Glutamatergic neuron (in vitro differentiated cells): ENCODE results near the gene RHEX. TPM values are rescaled to one million over a fixed set of nuclear protein-coding genes. Genes with fewer than 3 reads are reported as not detected.

ENCODE experiments used
- DNase-seq: peaks from one replicate; pipeline ENCODE4 v3.0.0; 2022
- H3K27ac Mint-ChIP-seq: one replicate; pipeline ENCODE4 v1.8.0; 2020; ENCODE audit warnings: mild to moderate bottlenecking, mixed read lengths, inconsistent platforms; ENCODE audit not compliant: unreplicated experiment
- H3K27me3 Mint-ChIP-seq: one replicate; pipeline ENCODE4 v1.8.0; 2020; ENCODE audit warnings: mild to moderate bottlenecking, moderate library complexity, mixed read lengths, inconsistent platforms; ENCODE audit not compliant: unreplicated experiment
- H3K36me3 Mint-ChIP-seq: one replicate; pipeline ENCODE4 v1.8.0; 2020; ENCODE audit warnings: mild to moderate bottlenecking, mixed read lengths, inconsistent platforms; ENCODE audit not compliant: unreplicated experiment
- H3K4me1 Mint-ChIP-seq: one replicate; pipeline ENCODE4 v1.8.0; 2020; ENCODE audit warnings: mild to moderate bottlenecking, low read depth, mixed read lengths, inconsistent platforms; ENCODE audit not compliant: unreplicated experiment
- H3K4me3 Mint-ChIP-seq: one replicate; pipeline ENCODE4 v1.8.0; 2020; ENCODE audit warnings: mild to moderate bottlenecking, mixed read lengths, inconsistent platforms; ENCODE audit not compliant: unreplicated experiment
- H3K9me3 Mint-ChIP-seq: one replicate; pipeline ENCODE4 v1.8.0; 2020; ENCODE audit warnings: mild to moderate bottlenecking, moderate library complexity, mixed read lengths, inconsistent platforms; ENCODE audit not compliant: unreplicated experiment
- total RNA-seq: library from RNA; stranded (reverse); fragmentation: NEBNext Ultra II Directional; extraction: Animal tissue kit (Norgen Biotek cat#: 25700); gene quantifications from one replicate; pipeline ENCODE4 v1.2.1, GENCODE V29; 2021; ENCODE audit not compliant: unreplicated experiment
- TF ChIP-seq, protein P1 (sequence below): fragments of 200-600 bp; sonication (generic); IDR thresholded peaks from one replicate; pipeline ENCODE4 v1.5.0; 2021; ENCODE audit not compliant: partially characterized antibody, unreplicated experiment

The RHEX gene
- total RNA-seq, 1 donor from 2014 or later = not detected

- Mint-ChIP-seq H3K36me3 (no peaks in the 10 kb centered on the region), H3K9me3 (peaks cover 6% of the 10 kb centered on the region), H3K4me3 (no peak overlapping the region), H3K27me3 (peaks cover 3% of the 10 kb centered on the region), H3K4me1 (peaks cover 10% of the 10 kb centered on the region), H3K27ac (no peak overlapping the region)
- TF ChIP-seq, protein P1, sequence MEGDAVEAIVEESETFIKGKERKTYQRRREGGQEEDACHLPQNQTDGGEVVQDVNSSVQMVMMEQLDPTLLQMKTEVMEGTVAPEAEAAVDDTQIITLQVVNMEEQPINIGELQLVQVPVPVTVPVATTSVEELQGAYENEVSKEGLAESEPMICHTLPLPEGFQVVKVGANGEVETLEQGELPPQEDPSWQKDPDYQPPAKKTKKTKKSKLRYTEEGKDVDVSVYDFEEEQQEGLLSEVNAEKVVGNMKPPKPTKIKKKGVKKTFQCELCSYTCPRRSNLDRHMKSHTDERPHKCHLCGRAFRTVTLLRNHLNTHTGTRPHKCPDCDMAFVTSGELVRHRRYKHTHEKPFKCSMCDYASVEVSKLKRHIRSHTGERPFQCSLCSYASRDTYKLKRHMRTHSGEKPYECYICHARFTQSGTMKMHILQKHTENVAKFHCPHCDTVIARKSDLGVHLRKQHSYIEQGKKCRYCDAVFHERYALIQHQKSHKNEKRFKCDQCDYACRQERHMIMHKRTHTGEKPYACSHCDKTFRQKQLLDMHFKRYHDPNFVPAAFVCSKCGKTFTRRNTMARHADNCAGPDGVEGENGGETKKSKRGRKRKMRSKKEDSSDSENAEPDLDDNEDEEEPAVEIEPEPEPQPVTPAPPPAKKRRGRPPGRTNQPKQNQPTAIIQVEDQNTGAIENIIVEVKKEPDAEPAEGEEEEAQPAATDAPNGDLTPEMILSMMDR = no peak
- no peak for DNase-seq
These were observed 89.8 kb downstream of the RHEX start for GRCh38 chr1:206142770-206143169.

DNA sequence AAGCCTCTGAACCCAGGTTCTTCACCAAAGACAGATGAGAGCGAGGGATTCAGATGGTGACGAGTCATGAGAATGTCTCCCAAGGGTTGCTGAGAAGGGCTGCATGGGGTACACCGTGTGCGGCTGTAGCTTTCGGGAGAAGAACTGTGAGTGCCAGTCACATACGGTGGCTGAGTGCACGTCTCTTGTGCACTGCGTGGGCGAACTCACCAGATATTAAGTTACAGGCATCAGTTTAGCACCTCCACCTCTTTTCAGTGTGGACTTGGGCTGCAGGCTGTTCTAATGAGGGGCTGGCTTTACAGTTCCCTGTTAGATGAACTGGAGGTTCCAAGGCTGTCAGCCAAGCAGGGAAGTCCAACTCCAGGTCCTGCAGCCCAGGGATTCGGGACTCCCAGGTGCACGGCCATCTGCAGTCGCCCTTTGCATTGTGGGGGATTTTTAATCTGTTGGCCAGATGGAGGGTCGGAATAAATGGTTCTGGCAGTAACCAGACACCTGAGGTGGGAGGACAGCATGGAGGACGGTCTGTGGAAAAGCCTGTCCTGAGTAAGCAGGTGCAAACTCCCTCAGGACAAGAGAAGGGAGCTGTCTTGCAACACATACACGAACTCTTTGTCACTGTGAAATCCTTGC lies 90.7 kb downstream of the RHEX start:
- H3K4me1 Mint-ChIP-seq = peaks cover 10% of the 10 kb centered on the region
- TF ChIP-seq, protein P1 = no peak
- peaks cover 5% of the 10 kb centered on the region for H3K36me3 Mint-ChIP-seq
- peak; percentile 26 for DNase-seq
- peaks cover 6% of the 10 kb centered on the region for H3K9me3 Mint-ChIP-seq
- H3K27ac Mint-ChIP-seq = peak overlapping the region; percentile 11
- H3K27me3 Mint-ChIP-seq = peaks cover 3% of the 10 kb centered on the region
- H3K4me3 Mint-ChIP-seq = peak overlapping the region; percentile 32

- Mint-ChIP-seq H3K36me3 (peaks cover 5% of the 10 kb centered on the region), H3K9me3 (peaks cover 6% of the 10 kb centered on the region), H3K4me3 (no peak overlapping the region), H3K27ac (peak overlapping the region; percentile 11), H3K4me1 (peaks cover 10% of the 10 kb centered on the region), H3K27me3 (peaks cover 3% of the 10 kb centered on the region)
- TF ChIP-seq, protein P1 = no peak
- DNase-seq = no peak
These were observed 91.6 kb downstream of the RHEX start for GRCh38 chr1:206144605-206145004.

DNA sequence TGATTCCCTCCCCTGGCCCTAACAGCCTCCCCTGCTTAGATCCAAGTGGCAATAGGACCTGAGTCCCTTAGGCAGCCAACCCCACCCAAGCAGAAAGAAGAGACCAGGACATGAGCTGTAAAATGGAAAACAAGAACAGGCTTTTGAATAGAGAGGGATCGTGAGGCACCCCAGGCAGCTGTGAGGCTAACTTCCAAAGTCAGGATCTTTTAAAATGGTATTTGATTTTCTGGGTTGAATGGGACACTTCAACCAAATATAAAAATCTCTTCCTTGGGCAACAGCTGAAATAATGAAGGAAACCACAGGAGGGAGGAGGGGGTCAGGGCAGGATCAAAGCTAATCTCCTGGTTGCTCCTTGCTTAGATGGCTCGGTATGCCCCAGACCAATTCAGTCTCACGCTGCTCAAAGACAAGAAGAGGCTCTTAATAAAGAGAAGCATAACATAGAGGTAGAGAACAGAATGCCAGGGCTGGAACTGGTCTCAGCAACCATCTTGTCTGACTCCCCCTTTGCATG lies 92.9 kb downstream of the RHEX start:
- no peak overlapping the region for H3K4me3 Mint-ChIP-seq
- peaks cover 1% of the 10 kb centered on the region for H3K9me3 Mint-ChIP-seq
- H3K4me1 Mint-ChIP-seq = peaks cover 10% of the 10 kb centered on the region
- no peak overlapping the region for H3K27ac Mint-ChIP-seq
- peaks cover 5% of the 10 kb centered on the region for H3K36me3 Mint-ChIP-seq
- H3K27me3 Mint-ChIP-seq = peaks cover 3% of the 10 kb centered on the region
- no peak for DNase-seq
- TF ChIP-seq, protein P1 = no peak

Other genes starting within 250 kb of the RHEX start
- gene SLC41A1, start 240.0 kb upstream of the RHEX start, total RNA-seq = 6.2 TPM
- gene PM20D1, start 203.0 kb upstream of the RHEX start, total RNA-seq = not detected
- gene SLC26A9, start 109.7 kb upstream of the RHEX start, total RNA-seq = not detected
- gene RAB7B, start 49.8 kb upstream of the RHEX start, total RNA-seq = not detected
- not detected for gene CTSE, start 29.3 kb upstream of the RHEX start, total RNA-seq
- gene AVPR1B, start 64.2 kb downstream of the RHEX start, total RNA-seq = not detected
- 1.5 TPM for gene FAM72A, start 149.7 kb downstream of the RHEX start, total RNA-seq
- 22.8 TPM for gene SRGAP2, start 150.4 kb downstream of the RHEX start, total RNA-seq